K562 (cell line): Measurements from ENCODE around the gene TRIM24. TPM values are rescaled to one million over a fixed set of nuclear protein-coding genes. Genes with fewer than 3 reads are reported as not detected.

Experiments used
- ATAC-seq: fragments of 200-7000 bp; cut with Tn5 transposase; 3 replicates; pipeline ENCODE4 v1.9.1; 2020; ENCODE audit warnings: moderate library complexity
- BruUV-seq: library from RNA; stranded (reverse); fragments of 400-500 nt; replicated peaks from 2 replicates; lab custom pipeline; 2021; lab: Mats Ljungman, UMichigan
- CTCF ChIA-PET: fragments of 300-600 bp; formaldehyde crosslinking; extraction: SDS; loops from one replicate; lab custom pipeline; 2021; ENCODE audit warnings: low intra/inter-chr PET ratio; lab: Yijun Ruan, JAX
- POLR2A ChIA-PET: fragments of 300-600, 350-650 bp; sonication (Branson Sonifier 250); formaldehyde crosslinking; extraction: SDS; loops from one replicate; lab custom pipeline; 2021; ENCODE audit warnings: antibody characterized with exemption, inconsistent platforms; lab: Yijun Ruan, JAX
- DNase-seq, 4 experiments: peaks; one replicate each; pipeline versions ENCODE4 v3.0.0 to v3.0.0-alpha.2; 2011 to 2018; ENCODE audit warnings: low spot score in 3 of 4, mixed read lengths in 3 of 4; ENCODE audit errors: extremely low read depth in 1 of 4
- FAIRE-seq: peaks from 2 replicates; lab custom pipeline; 2011; peaks lifted over from hg19 to GRCh38; lab: Jason Lieb, UNC
- H2AFZ ChIP-seq: 2 replicates; pipeline ENCODE4 v1.6.0; 2011; ENCODE audit warnings: low read depth, low read length, control low read depth, inconsistent platforms
- H3K27ac ChIP-seq: fragments of 200-600 bp; 3 replicates; pipeline ENCODE4 v1.8.0; 2011; ENCODE audit warnings: low read depth, mild to moderate bottlenecking, control low read depth, inconsistent platforms, low read length, moderate library complexity, mixed read lengths; ENCODE audit errors: extremely low read depth
- H3K27me3 ChIP-seq, 2 experiments: fragments of 300-600 bp in 1 of 2; 2 replicates in 1 of 2; 3 replicates in 1 of 2; pipeline versions ENCODE4 v1.6.0 to v1.8.0; 2011; ENCODE audit warnings: inconsistent platforms in 2 of 2, low read length in 2 of 2, mild to moderate bottlenecking in 1 of 2, mixed read lengths in 1 of 2, moderate library complexity in 1 of 2; ENCODE audit not compliant: control insufficient read depth in 2 of 2, insufficient read depth in 2 of 2
- H3K36me3 ChIP-seq: fragments of 300-600 bp; 3 replicates; pipeline ENCODE4 v1.8.0; 2011; ENCODE audit warnings: mild to moderate bottlenecking, low read length, inconsistent platforms; ENCODE audit not compliant: control insufficient read depth, insufficient read depth
- H3K4me1 ChIP-seq, 2 experiments: fragments of 200-600 bp in 1 of 2; replicated peaks in 1 of 2; 2 replicates in 1 of 2; 3 replicates in 1 of 2; pipeline versions ENCODE4 v1.5.1 to v1.8.0; 2011; ENCODE audit warnings: inconsistent platforms in 2 of 2, low read length in 2 of 2, mild to moderate bottlenecking in 1 of 2, mixed read lengths in 1 of 2, moderate library complexity in 1 of 2; ENCODE audit not compliant: control insufficient read depth in 2 of 2, insufficient read depth in 2 of 2
- H3K4me2 ChIP-seq: 2 replicates; pipeline ENCODE4 v1.6.1; 2011; ENCODE audit warnings: low read length, control low read depth, inconsistent platforms, mixed read lengths; ENCODE audit not compliant: insufficient read depth
- H3K4me3 ChIP-seq: fragments of 200-600 bp; sonication (generic), shearing (Covaris generic); 2 replicates; pipeline ENCODE4 v1.5.1; 2016; ENCODE audit warnings: control low read depth, inconsistent platforms
- H3K79me2 ChIP-seq: fragments of 200-600 bp; 3 replicates; pipeline ENCODE4 v1.8.0; 2011; ENCODE audit warnings: low read length, inconsistent platforms; ENCODE audit not compliant: control insufficient read depth, insufficient read depth
- H3K9ac ChIP-seq, 2 experiments: 2 replicates each; pipeline versions ENCODE4 v1.6.0 to v1.6.1; 2011; ENCODE audit warnings: low read depth in 2 of 2, low read length in 2 of 2, control low read depth in 1 of 2, inconsistent platforms in 1 of 2, mild to moderate bottlenecking in 1 of 2, mixed read lengths in 1 of 2; ENCODE audit not compliant: insufficient read depth in 1 of 2
- H3K9me1 ChIP-seq: one replicate; pipeline ENCODE4 v1.6.0; 2011; ENCODE audit warnings: inconsistent platforms, mild to moderate bottlenecking, low read length, moderate library complexity; ENCODE audit not compliant: control insufficient read depth, insufficient read depth
- H3K9me3 ChIP-seq: replicated peaks from 2 replicates; pipeline ENCODE4 v1.5.1; 2011; ENCODE audit warnings: low read depth, low read length, inconsistent platforms; ENCODE audit not compliant: control insufficient read depth, insufficient read depth
- H4K20me1 ChIP-seq: replicated peaks from 2 replicates; pipeline ENCODE4 v1.6.1; 2011; ENCODE audit warnings: low read length, inconsistent platforms, mixed read lengths; ENCODE audit not compliant: control insufficient read depth, insufficient read depth
- ATF2 ChIP-seq: sonication (generic); formaldehyde crosslinking; IDR thresholded peaks from 2 replicates; pipeline ENCODE4 v1.8.1; 2022; ENCODE audit warnings: missing genetic modification reagents
- CXXC5 ChIP-seq: fragments of 250-450 bp; sonication (Bioruptor Pico); IDR thresholded peaks from 2 replicates; pipeline ENCODE4 v1.8.0; 2022; ENCODE audit warnings: inconsistent platforms, mild to moderate bottlenecking, moderate library complexity
- E2F8 ChIP-seq: fragments of 450-650 bp; IDR thresholded peaks from 2 replicates; pipeline ENCODE4 v1.7.1; 2018; ENCODE audit warnings: mild to moderate bottlenecking, low read depth; ENCODE audit not compliant: partially characterized antibody
- ESRRB ChIP-seq: fragments of 250-450 bp; sonication (Bioruptor Pico); IDR thresholded peaks from 2 replicates; pipeline ENCODE4 v1.5.0; 2020; ENCODE audit warnings: mild to moderate bottlenecking, moderate library complexity, borderline replicate concordance
- ILF3 ChIP-seq: fragments of 450-650 bp; IDR thresholded peaks from 2 replicates; pipeline ENCODE4 v1.6.1; 2018; ENCODE audit warnings: antibody characterized with exemption, mild to moderate bottlenecking, moderate library complexity, borderline replicate concordance
- IRF9 ChIP-seq: fragments of 450-650 bp; IDR thresholded peaks from 2 replicates; pipeline ENCODE4 v1.6.1; 2016; ENCODE audit warnings: missing biosample characterization, missing genetic modification characterization
- MCM2 ChIP-seq: fragments of 450-650 bp; IDR thresholded peaks from 2 replicates; pipeline ENCODE4 v1.6.1; 2017; ENCODE audit warnings: low read depth, mild to moderate bottlenecking
- ZNF124 ChIP-seq: sonication (generic); formaldehyde crosslinking; IDR thresholded peaks from 2 replicates; pipeline ENCODE4 v1.8.1; 2022; ENCODE audit warnings: missing genetic modification reagents
- ZNF175 ChIP-seq: fragments of 200-800 bp; sonication (Bioruptor generic); IDR thresholded peaks from 2 replicates; pipeline ENCODE4 v1.6.1; 2016; ENCODE audit warnings: low read depth, mild to moderate bottlenecking, missing genetic modification characterization, missing compliant biosample characterization
- ZNF609 ChIP-seq: sonication (generic); formaldehyde crosslinking; IDR thresholded peaks from 2 replicates; pipeline ENCODE4 v1.8.1; 2023; ENCODE audit warnings: missing genetic modification reagents, mild to moderate bottlenecking, borderline replicate concordance
- ZNF707 ChIP-seq: fragments of 250-450 bp; sonication (Bioruptor Pico); conservative IDR thresholded peaks from 2 replicates; pipeline ENCODE4 v1.8.0; 2022; ENCODE audit warnings: inconsistent platforms, mild to moderate bottlenecking, moderate library complexity
- WGBS: fragments of 100-300 bp; shearing (Covaris generic); methylation state at CpG from one replicate; pipeline ENCODE4 v1.1.6; 2016; ENCODE audit warnings: low coverage, mixed read lengths; ENCODE audit not compliant: insufficient coverage; ENCODE audit errors: missing lambda C conversion rate; 5-methylcytosine and 5-hydroxymethylcytosine counted together
- in situ Hi-C: fragments of 300-500 bp; cut with MboI; formaldehyde crosslinking; loops from 4 replicates; pipeline ENCODE4 v1.15.0; 2018; ENCODE audit warnings: inconsistent platforms, mixed read lengths
- intact Hi-C: fragments of 100-400 bp; cut with micrococcal nuclease; formaldehyde crosslinking; loops from 2 replicates; pipeline ENCODE4 v1.14.2; 2022
- polyA plus RNA-seq, 8 experiments: library from polyadenylated mRNA; depleted of rRNA in 4 of 8; stranded (reverse) in 5 of 8; unstranded in 3 of 8; fragments of >200 nt; fragmentation: Nextera tagmentation in 2 of 8; fragmentation: Illumina TruSeq in 1 of 8; extraction: Ambion mirVana in 2 of 8; extraction: Trizol in 1 of 8; gene quantifications; 2 replicates each; pipeline versions ENCODE4 v1.2.1 to v1.2.3, GENCODE V29; 2011 to 2014; ENCODE audit warnings: inconsistent platforms in 1 of 8, missing spikeins in 1 of 8
- total RNA-seq, 7 experiments: library from RNA; depleted of rRNA in 6 of 7; stranded (reverse); fragments of >200 nt in 6 of 7; fragmentation: Illumina TruSeq in 2 of 7; extraction: Trizol in 2 of 7; gene quantifications; 2 replicates each; pipeline versions ENCODE4 v1.2.1 to v1.2.3, GENCODE V29; 2011 to 2021; ENCODE audit warnings: low replicate concordance in 1 of 7

Gene TRIM24
- total and polyA plus RNA-seq, 9 of the 15 experiments (the other 6 are each of a cell fraction or from before 2014, with no cell fraction given) = 13.4 to 74.0 (median 41.7) TPM

GRCh38 chr7:138434597-138435019, 25.5 kb upstream of the TRIM24 start:
- TF ChIP-seq ZNF609 = no peak
- no peak for TF ChIP-seq ILF3
- TF ChIP-seq ESRRB (CRISPR knock-in tag) = no peak
- TF ChIP-seq CXXC5 (CRISPR knock-in tag) = no peak
- TF ChIP-seq E2F8 = no peak
- TF ChIP-seq ZNF707 (CRISPR knock-in tag) = no peak
- no peak for TF ChIP-seq ZNF124 (CRISPR knock-in tag)
- TF ChIP-seq IRF9 (tag) = no peak
- TF ChIP-seq ATF2 = no peak
- no peak for TF ChIP-seq ZNF175 (CRISPR knock-in tag)
- TF ChIP-seq MCM2 = no peak
- Histone ChIP-seq H3K9me3 (peaks cover 36% of the 10 kb centered on the region), H3K9ac (no peak overlapping the region), H3K36me3 (no peaks in the 10 kb centered on the region), H3K27me3 (no peaks in the 10 kb centered on the region), H3K4me1 (no peaks in the 10 kb centered on the region; a peak in 1 of 5 replicates), H3K4me2 (no peak overlapping the region), H4K20me1 (no peaks in the 10 kb centered on the region), H3K4me3 (no peak overlapping the region), H3K9me1 (no peaks in the 10 kb centered on the region), H3K27ac (no peak overlapping the region), H2AFZ (0 out of 2 replicates have a peak overlapping the region, but pooled peaks have one; percentile 5), H3K79me2 (no peaks in the 10 kb centered on the region)
- intact Hi-C loops (no loop called here), in situ Hi-C loops (no loop called here)
- BruUV-seq = no TSS peak
- ATAC-seq (no peak), FAIRE-seq (no peak), DNase-seq (no peak)
- 13% methylated on average over 2 of the region's 2 CpGs for WGBS
- ChIA-PET CTCF (no interaction called here), POLR2A (no interaction called here)
